Measurements from ENCODE around the gene CST7. TPM values are rescaled to one million over a fixed set of nuclear protein-coding genes. Genes with fewer than 3 reads are reported as not detected.

The CST7 gene
- total and polyA plus RNA-seq, 2 experiments from 2014 or later = not detected

GRCh38 chr20:24950836-24951525 is 1.9 kb downstream of the CST7 start:
- Histone ChIP-seq H3K4me2 (no peak overlapping the region), H3K27ac (ENCODE audit: low read depth) (no peak overlapping the region), H4K20me1 (replicated peaks; ENCODE audit: insufficient read depth) (no peaks in the 10 kb centered on the region), H2AFZ (no peak overlapping the region), H3K36me3 (ENCODE audit: insufficient read depth) (no peaks in the 10 kb centered on the region), H3K4me1 (ENCODE audit: insufficient read depth) (no peaks in the 10 kb centered on the region), H3F3A (replicated peaks; ENCODE audit: low read depth) (no peaks in the 10 kb centered on the region), H3K9me2 (ENCODE audit: insufficient read depth) (no peaks in the 10 kb centered on the region), H3K4me3 (no peak overlapping the region), H3K79me2 (replicated peaks; ENCODE audit: insufficient read depth) (no peaks in the 10 kb centered on the region), H3K27me3 (ENCODE audit: insufficient read depth) (no peaks in the 10 kb centered on the region)
- no peak for ATAC-seq
- H3K27me3 Mint-ChIP-seq (ENCODE audit: insufficient read depth, low read depth, poor library complexity) = peaks cover 6% of the 10 kb centered on the region
- no peak overlapping the region for H3K4me3 Mint-ChIP-seq
- no peak for DNase-seq (ENCODE audit: low spot score)
- peaks cover 9% of the 10 kb centered on the region; the same call in 2 of the 3 replicates for H3K4me1 Mint-ChIP-seq
- peaks cover 3% of the 10 kb centered on the region; the same call in 1 of the 3 replicates for H3K36me3 Mint-ChIP-seq (ENCODE audit: low read depth)
- no peak for TF ChIP-seq CTCF (conservative IDR thresholded peaks at IDR 0.05; ENCODE audit: low read depth in 2 of 2)
- TF ChIP-seq REST (IDR thresholded peaks at IDR 0.05; ENCODE audit: unreplicated experiment) = no peak
- no peak for TF ChIP-seq JUNB (IDR thresholded peaks at IDR 0.05; ENCODE audit: unreplicated experiment)
- no peak for TF ChIP-seq NANOG (IDR thresholded peaks at IDR 0.05; ENCODE audit: borderline replicate concordance)
- no peak for TF ChIP-seq STAT1 (IDR thresholded peaks at IDR 0.05; ENCODE audit: unreplicated experiment)
- TF ChIP-seq CREB1 (CRISPR knock-in tag; IDR thresholded peaks at IDR 0.05; ENCODE audit: low read depth) = no peak
- no peak for TF ChIP-seq EZH2 (IDR thresholded peaks at IDR 0.05; ENCODE audit: low read depth, unreplicated experiment)
- no peak for TF ChIP-seq ZNF331 (CRISPR knock-in tag; IDR thresholded peaks at IDR 0.05; ENCODE audit: low read depth)
- TF ChIP-seq ZNF114 (CRISPR knock-in tag; IDR thresholded peaks at IDR 0.05) = no peak
- TF ChIP-seq ETS1 (IDR thresholded peaks at IDR 0.05) = no peak
- TF ChIP-seq ZNF462 (CRISPR knock-in tag; IDR thresholded peaks at IDR 0.05) = no peak
- no peak for TF ChIP-seq EZH2phosphoT487 (IDR thresholded peaks at IDR 0.05; ENCODE audit: unreplicated experiment)
- TF ChIP-seq POLR2AphosphoS5 (IDR thresholded peaks at IDR 0.05; ENCODE audit: low read depth) = no peak
- H3K9me3 Mint-ChIP-seq = peaks cover 12% of the 10 kb centered on the region
- H3K27ac Mint-ChIP-seq = no peak overlapping the region
